ENCODE results near the gene MRPL19. TPM values are rescaled to one million over a fixed set of nuclear protein-coding genes. Genes with fewer than 3 reads are reported as not detected.

The MRPL19 gene
- total and polyA plus RNA-seq, 2 of the 13 experiments (the other 11 are each of a cell fraction or from before 2014, with no cell fraction given), result 43.2 to 163 TPM

DNA sequence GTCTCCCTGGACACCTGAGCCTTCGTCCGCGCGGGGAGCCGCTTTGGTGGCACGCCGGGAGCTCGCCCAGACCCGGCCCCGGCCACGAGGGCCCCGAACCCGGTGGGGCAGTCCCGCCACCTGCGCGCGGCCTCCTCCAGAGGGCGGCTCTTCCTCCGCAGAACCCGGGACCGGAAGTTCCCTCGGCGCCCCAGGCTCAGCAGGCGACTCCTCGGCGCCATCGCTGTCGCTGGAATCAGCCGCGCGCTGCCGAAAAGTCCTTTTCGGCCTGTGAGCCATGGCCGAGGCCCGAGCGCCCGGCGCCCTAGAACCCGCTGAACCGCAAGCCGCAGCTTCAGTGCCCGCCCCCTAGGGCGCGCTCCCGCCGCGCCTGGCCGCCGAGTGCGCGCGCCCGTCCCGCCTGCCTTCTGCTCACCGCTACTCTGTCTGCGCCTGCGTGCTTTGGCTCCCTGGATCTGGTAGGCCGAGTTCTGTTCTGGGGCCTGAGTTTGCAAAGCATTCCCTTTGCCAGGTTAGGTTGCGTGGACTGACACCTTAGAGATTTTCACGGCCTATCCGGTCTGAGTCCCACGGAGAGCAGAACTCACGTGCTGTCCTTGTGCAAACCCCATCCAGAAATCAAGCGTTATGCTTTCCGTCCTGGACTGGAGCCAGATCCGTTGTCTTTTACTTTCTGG, 64.1 kb downstream of the MRPL19 start, which contains the start of gene GCFC2 (continued):
- TF ChIP-seq, protein P1, sequence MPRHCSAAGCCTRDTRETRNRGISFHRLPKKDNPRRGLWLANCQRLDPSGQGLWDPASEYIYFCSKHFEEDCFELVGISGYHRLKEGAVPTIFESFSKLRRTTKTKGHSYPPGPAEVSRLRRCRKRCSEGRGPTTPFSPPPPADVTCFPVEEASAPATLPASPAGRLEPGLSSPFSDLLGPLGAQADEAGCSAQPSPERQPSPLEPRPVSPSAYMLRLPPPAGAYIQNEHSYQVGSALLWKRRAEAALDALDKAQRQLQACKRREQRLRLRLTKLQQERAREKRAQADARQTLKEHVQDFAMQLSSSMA (CRISPR knock-in tag; IDR thresholded peaks at IDR 0.05), result peak; percentile 99
- TF ChIP-seq ZNF501 (CRISPR knock-in tag; IDR thresholded peaks at IDR 0.05) (peak; percentile 100), NR2F1 (CRISPR knock-in tag; IDR thresholded peaks at IDR 0.05) (no peak), FOSL1 (CRISPR knock-in tag; IDR thresholded peaks at IDR 0.05; ENCODE audit: borderline replicate concordance) (peak; percentile 86), GTF2F1 (IDR thresholded peaks at IDR 0.05; ENCODE audit: low read length) (no peak; the same call in 1 of the 2 replicates), WIZ (CRISPR knock-in tag; IDR thresholded peaks at IDR 0.05) (peak; percentile 99), TBX3 (IDR thresholded peaks at IDR 0.05; ENCODE audit: borderline replicate concordance) (0 out of 2 replicates have a peak, but pooled peaks have one; percentile 35), ARNT2 (CRISPR knock-in tag; IDR thresholded peaks at IDR 0.05; ENCODE audit: low read depth) (peak; percentile 100), HDAC2 (CRISPR knock-in tag; IDR thresholded peaks at IDR 0.05) (peak; percentile 88), REXO4 (CRISPR knock-in tag; IDR thresholded peaks at IDR 0.05; ENCODE audit: borderline replicate concordance) (peak; percentile 99), ZNF644 (CRISPR knock-in tag; IDR thresholded peaks at IDR 0.05; ENCODE audit: low read depth) (no peak), HIVEP1 (CRISPR knock-in tag; IDR thresholded peaks at IDR 0.05) (peak; percentile 97), ZFP82 (CRISPR knock-in tag; IDR thresholded peaks at IDR 0.05; ENCODE audit: borderline replicate concordance) (peak; percentile 100), U2AF1 (optimal IDR thresholded peaks at IDR 0.05; ENCODE audit: low read depth, low read length) (no peak)
- TF ChIP-seq, protein P2, sequence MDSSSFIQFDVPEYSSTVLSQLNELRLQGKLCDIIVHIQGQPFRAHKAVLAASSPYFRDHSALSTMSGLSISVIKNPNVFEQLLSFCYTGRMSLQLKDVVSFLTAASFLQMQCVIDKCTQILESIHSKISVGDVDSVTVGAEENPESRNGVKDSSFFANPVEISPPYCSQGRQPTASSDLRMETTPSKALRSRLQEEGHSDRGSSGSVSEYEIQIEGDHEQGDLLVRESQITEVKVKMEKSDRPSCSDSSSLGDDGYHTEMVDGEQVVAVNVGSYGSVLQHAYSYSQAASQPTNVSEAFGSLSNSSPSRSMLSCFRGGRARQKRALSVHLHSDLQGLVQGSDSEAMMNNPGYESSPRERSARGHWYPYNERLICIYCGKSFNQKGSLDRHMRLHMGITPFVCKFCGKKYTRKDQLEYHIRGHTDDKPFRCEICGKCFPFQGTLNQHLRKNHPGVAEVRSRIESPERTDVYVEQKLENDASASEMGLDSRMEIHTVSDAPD (CRISPR knock-in tag; IDR thresholded peaks at IDR 0.05), result peak; percentile 94
- TF ChIP-seq, protein P3, sequence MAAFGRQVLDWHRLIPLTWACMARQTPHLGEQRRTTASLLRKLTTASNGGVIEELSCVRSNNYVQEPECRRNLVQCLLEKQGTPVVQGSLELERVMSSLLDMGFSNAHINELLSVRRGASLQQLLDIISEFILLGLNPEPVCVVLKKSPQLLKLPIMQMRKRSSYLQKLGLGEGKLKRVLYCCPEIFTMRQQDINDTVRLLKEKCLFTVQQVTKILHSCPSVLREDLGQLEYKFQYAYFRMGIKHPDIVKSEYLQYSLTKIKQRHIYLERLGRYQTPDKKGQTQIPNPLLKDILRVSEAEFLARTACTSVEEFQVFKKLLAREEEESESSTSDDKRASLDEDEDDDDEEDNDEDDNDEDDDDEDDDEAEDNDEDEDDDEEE (CRISPR knock-in tag; IDR thresholded peaks at IDR 0.05), result peak; percentile 95
- TF ChIP-seq, protein P4, sequence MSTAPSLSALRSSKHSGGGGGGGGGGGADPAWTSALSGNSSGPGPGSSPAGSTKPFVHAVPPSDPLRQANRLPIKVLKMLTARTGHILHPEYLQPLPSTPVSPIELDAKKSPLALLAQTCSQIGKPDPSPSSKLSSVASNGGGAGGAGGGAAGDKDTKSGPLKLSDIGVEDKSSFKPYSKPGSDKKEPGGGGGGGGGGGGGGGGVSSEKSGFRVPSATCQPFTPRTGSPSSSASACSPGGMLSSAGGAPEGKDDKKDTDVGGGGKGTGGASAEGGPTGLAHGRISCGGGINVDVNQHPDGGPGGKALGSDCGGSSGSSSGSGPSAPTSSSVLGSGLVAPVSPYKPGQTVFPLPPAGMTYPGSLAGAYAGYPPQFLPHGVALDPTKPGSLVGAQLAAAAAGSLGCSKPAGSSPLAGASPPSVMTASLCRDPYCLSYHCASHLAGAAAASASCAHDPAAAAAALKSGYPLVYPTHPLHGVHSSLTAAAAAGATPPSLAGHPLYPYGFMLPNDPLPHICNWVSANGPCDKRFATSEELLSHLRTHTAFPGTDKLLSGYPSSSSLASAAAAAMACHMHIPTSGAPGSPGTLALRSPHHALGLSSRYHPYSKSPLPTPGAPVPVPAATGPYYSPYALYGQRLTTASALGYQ (CRISPR knock-in tag; IDR thresholded peaks at IDR 0.05), result peak; percentile 98
- TF ChIP-seq, protein P5, sequence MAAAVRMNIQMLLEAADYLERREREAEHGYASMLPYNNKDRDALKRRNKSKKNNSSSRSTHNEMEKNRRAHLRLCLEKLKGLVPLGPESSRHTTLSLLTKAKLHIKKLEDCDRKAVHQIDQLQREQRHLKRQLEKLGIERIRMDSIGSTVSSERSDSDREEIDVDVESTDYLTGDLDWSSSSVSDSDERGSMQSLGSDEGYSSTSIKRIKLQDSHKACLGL (CRISPR knock-in tag; IDR thresholded peaks at IDR 0.05), result peak; percentile 100
- TF ChIP-seq, protein P6, sequence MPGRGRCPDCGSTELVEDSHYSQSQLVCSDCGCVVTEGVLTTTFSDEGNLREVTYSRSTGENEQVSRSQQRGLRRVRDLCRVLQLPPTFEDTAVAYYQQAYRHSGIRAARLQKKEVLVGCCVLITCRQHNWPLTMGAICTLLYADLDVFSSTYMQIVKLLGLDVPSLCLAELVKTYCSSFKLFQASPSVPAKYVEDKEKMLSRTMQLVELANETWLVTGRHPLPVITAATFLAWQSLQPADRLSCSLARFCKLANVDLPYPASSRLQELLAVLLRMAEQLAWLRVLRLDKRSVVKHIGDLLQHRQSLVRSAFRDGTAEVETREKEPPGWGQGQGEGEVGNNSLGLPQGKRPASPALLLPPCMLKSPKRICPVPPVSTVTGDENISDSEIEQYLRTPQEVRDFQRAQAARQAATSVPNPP (CRISPR knock-in tag; IDR thresholded peaks at IDR 0.05), result peak; percentile 100
- TF ChIP-seq, protein P7, sequence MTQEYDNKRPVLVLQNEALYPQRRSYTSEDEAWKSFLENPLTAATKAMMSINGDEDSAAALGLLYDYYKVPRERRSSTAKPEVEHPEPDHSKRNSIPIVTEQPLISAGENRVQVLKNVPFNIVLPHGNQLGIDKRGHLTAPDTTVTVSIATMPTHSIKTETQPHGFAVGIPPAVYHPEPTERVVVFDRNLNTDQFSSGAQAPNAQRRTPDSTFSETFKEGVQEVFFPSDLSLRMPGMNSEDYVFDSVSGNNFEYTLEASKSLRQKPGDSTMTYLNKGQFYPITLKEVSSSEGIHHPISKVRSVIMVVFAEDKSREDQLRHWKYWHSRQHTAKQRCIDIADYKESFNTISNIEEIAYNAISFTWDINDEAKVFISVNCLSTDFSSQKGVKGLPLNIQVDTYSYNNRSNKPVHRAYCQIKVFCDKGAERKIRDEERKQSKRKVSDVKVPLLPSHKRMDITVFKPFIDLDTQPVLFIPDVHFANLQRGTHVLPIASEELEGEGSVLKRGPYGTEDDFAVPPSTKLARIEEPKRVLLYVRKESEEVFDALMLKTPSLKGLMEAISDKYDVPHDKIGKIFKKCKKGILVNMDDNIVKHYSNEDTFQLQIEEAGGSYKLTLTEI (CRISPR knock-in tag; conservative IDR thresholded peaks at IDR 0.05), result peak; percentile 91

Data from HepG2 (cell line).